Stomach (tissue), 9 donors: ENCODE data around the gene NMRK2. TPM values are rescaled to one million over a fixed set of nuclear protein-coding genes. Genes with fewer than 3 reads are reported as not detected.

Experiments used
- DNase-seq, 2 donors: peaks; one replicate each; pipeline versions ENCODE4 v3.0.0 to v3.0.0-alpha.2; 2013 to 2019
- H3K27ac ChIP-seq, 5 donors: fragments of 200-600 bp in 4 of 5; sonication (generic) in 4 of 5; one replicate each; pipeline ENCODE4 v1.5.1; 2013 to 2019; ENCODE audit warnings: mild to moderate bottlenecking in 1 of 5, moderate library complexity in 1 of 5
- H3K27me3 ChIP-seq, 3 donors: fragments of 200-600 bp; sonication (generic); one replicate each; pipeline ENCODE4 v1.5.1; 2017 to 2019; ENCODE audit warnings: mixed run types in 1 of 3
- H3K36me3 ChIP-seq, 4 donors: fragments of 200-600 bp; sonication (generic); 1 replicate in 3 of 4; 2 replicates in 1 of 4; pipeline ENCODE4 v1.5.1; 2016 to 2019
- H3K4me1 ChIP-seq, 4 donors: fragments of 200-600 bp; sonication (generic); one replicate each; pipeline ENCODE4 v1.5.1; 2016 to 2019
- H3K4me3 ChIP-seq, 4 donors: fragments of 200-600 bp; sonication (generic) in 3 of 4; one replicate each; pipeline ENCODE4 v1.5.1; 2016 to 2019; ENCODE audit warnings: mild to moderate bottlenecking in 1 of 4
- H3K9me3 ChIP-seq, 4 donors: fragments of 200-600 bp; sonication (generic); one replicate each; pipeline ENCODE4 v1.5.1; 2016 to 2019
- EP300 ChIP-seq: sonication (generic); formaldehyde crosslinking; IDR thresholded peaks from one replicate; pipeline ENCODE4 v1.6.1; 2017; ENCODE audit warnings: antibody characterized with exemption
- POLR2AphosphoS5 ChIP-seq, 3 donors: sonication (generic); formaldehyde crosslinking; IDR thresholded peaks; one replicate each; pipeline ENCODE4 v1.6.1; 2016; ENCODE audit warnings: antibody characterized with exemption in 3 of 3
- WGBS, 5 donors: extraction: QIAGEN DNeasy Blood & Tissue Kit in 3 of 5; methylation state at CpG; one replicate each; pipeline versions ENCODE4 v1.1.5 to v1.1.7; 2013 to 2018; 5-methylcytosine and 5-hydroxymethylcytosine counted together
- intact Hi-C: fragments of 100-400 bp; cut with DNase I; formaldehyde crosslinking; loops from one replicate; pipeline ENCODE4 v1.15.1; 2023; ENCODE audit warnings: low total_unique reads
- polyA plus RNA-seq, 3 donors: library from polyadenylated mRNA; stranded (reverse); fragments of 200-250 nt; gene quantifications; one replicate each; pipeline ENCODE4 v1.2.3, GENCODE V29; 2013
- small RNA-seq, 4 donors: library from RNA; depleted of rRNA; stranded (forward); fragments of <200 nt; gene quantifications; one replicate each; pipeline ENCODE3, GENCODE V24; 2016
- total RNA-seq, 5 donors: library from RNA; depleted of rRNA; stranded (reverse); fragments of >200 nt; gene quantifications; one replicate each; pipeline versions ENCODE4 v1.1.0 to v1.2.3, GENCODE V29; 2014 to 2016
- TF ChIP-seq, protein P1 (sequence below), 7 experiments: fragments of 450-650 bp in 4 of 7; fragments of 200-600 bp in 3 of 7; sonication (generic) in 3 of 7; IDR thresholded peaks; one replicate each; pipeline ENCODE4 v1.5.1; 2016 to 2019; ENCODE audit warnings: antibody characterized with exemption in 7 of 7, control low read depth in 2 of 7, mild to moderate bottlenecking in 1 of 7
- donor health status: healthy with polysubstance abuse.
- donor health status: Bipolar disorder and iron deficiency.
- donor health status: healthy.

Gene NMRK2
- total and polyA plus RNA-seq, 8 donors: 0.55 to 4.3 (median 1.5) TPM; not detected in 4

GRCh38 chr19:3990815-3991117 is 57.9 kb downstream of the NMRK2 start:
- intact Hi-C loops: no loop called here
- Histone ChIP-seq H3K27ac (no peak overlapping the region), H3K36me3 (no peaks in the 10 kb centered on the region), H3K4me3 (no peak overlapping the region), H3K4me1 (peaks cover 13 to 31% (median 25%) of the 10 kb centered on the region in 4 donors), H3K27me3 (no peaks in the 10 kb centered on the region), H3K9me3 (no peaks in the 10 kb centered on the region)
- DNase-seq: no peak
- TF ChIP-seq, protein P1, sequence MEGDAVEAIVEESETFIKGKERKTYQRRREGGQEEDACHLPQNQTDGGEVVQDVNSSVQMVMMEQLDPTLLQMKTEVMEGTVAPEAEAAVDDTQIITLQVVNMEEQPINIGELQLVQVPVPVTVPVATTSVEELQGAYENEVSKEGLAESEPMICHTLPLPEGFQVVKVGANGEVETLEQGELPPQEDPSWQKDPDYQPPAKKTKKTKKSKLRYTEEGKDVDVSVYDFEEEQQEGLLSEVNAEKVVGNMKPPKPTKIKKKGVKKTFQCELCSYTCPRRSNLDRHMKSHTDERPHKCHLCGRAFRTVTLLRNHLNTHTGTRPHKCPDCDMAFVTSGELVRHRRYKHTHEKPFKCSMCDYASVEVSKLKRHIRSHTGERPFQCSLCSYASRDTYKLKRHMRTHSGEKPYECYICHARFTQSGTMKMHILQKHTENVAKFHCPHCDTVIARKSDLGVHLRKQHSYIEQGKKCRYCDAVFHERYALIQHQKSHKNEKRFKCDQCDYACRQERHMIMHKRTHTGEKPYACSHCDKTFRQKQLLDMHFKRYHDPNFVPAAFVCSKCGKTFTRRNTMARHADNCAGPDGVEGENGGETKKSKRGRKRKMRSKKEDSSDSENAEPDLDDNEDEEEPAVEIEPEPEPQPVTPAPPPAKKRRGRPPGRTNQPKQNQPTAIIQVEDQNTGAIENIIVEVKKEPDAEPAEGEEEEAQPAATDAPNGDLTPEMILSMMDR (IDR thresholded peaks at IDR 0.05): no peak
- TF ChIP-seq POLR2AphosphoS5 (IDR thresholded peaks at IDR 0.05) (no peak), EP300 (no peak)
- 79 to 82% (median 80%) methylated on average over 3 of the region's 3 CpGs for WGBS, 5 donors

Small RNAs within 50 kb of the gene (small RNA-seq; reads per million reads assigned to genes)
- gene RN7SL202P (0 reads per million in 4 donors), gene SNORD37 (5.8 to 17.8 (median 10.3) reads per million in 4 donors)

Other genes with a start within 250 kb of the NMRK2 start
- gene PIP5K1C, start 232.6 kb upstream of the NMRK2 start, total RNA-seq: 100 to 1,000 TPM in 1 of 5 donors, 10 to 100 TPM in 4; 15.1 to 164 (median 36.8) TPM
- 10 to 100 TPM in 2 of 3 donors, 1 to 10 TPM in 1; 8.6 to 18.5 (median 12.5) TPM for gene PIP5K1C, start 232.6 kb upstream of the NMRK2 start, polyA plus RNA-seq
- 100 to 1,000 TPM in 2 of 5 donors, 10 to 100 TPM in 3; 31.9 to 204 (median 95.1) TPM for gene TJP3, start 224.7 kb upstream of the NMRK2 start, total RNA-seq
- gene TJP3, start 224.7 kb upstream of the NMRK2 start, polyA plus RNA-seq: 10 to 100 TPM; 62.3 to 96.1 (median 93.1) TPM
- 100 to 1,000 TPM in 1 of 5 donors, 10 to 100 TPM in 3, 1 to 10 TPM in 1; 9.4 to 111 (median 16.4) TPM for gene APBA3, start 171.4 kb upstream of the NMRK2 start, total RNA-seq
- gene APBA3, start 171.4 kb upstream of the NMRK2 start, polyA plus RNA-seq: 10 to 100 TPM; 15.7 to 17.4 (median 16.7) TPM
- 100 to 1,000 TPM in 2 of 5 donors, 10 to 100 TPM in 3; 15.2 to 163 (median 58.7) TPM for gene MRPL54, start 170.4 kb upstream of the NMRK2 start, total RNA-seq
- gene MRPL54, start 170.4 kb upstream of the NMRK2 start, polyA plus RNA-seq: 100 to 1,000 TPM; 155 to 221 (median 174) TPM
- not detected for gene RAX2, start 160.8 kb upstream of the NMRK2 start, total RNA-seq
- not detected for gene RAX2, start 160.8 kb upstream of the NMRK2 start, polyA plus RNA-seq
- gene MATK, start 146.7 kb upstream of the NMRK2 start, total RNA-seq: 10 to 100 TPM in 2 of 5 donors, 1 to 10 TPM in 2, not detected in 1; 1.4 to 48.7 (median 12.1) TPM
- 1 to 10 TPM; 2.0 to 3.4 (median 2.9) TPM for gene MATK, start 146.7 kb upstream of the NMRK2 start, polyA plus RNA-seq
- under 1 TPM in 1 of 5 donors, not detected in 4; 0.29 TPM for gene ZFR2, start 64.0 kb upstream of the NMRK2 start, total RNA-seq
- under 1 TPM in 1 of 3 donors, not detected in 2; 0.10 TPM for gene ZFR2, start 64.0 kb upstream of the NMRK2 start, polyA plus RNA-seq
- under 1 TPM in 2 of 5 donors, not detected in 3; 0.87 to 0.92 TPM for gene ATCAY, start 52.4 kb upstream of the NMRK2 start, total RNA-seq
- under 1 TPM in 2 of 3 donors, not detected in 1; 0.25 to 0.75 TPM for gene ATCAY, start 52.4 kb upstream of the NMRK2 start, polyA plus RNA-seq
- gene DAPK3, start 38.0 kb downstream of the NMRK2 start, total RNA-seq: 100 to 1,000 TPM in 2 of 5 donors, 10 to 100 TPM in 3; 58.5 to 238 (median 75.8) TPM
- gene DAPK3, start 38.0 kb downstream of the NMRK2 start, polyA plus RNA-seq: 10 to 100 TPM; 47.0 to 73.5 (median 51.9) TPM
- gene EEF2, start 52.4 kb downstream of the NMRK2 start, total RNA-seq: 1,000 to 10,000 TPM in 4 of 5 donors, 100 to 1,000 TPM in 1; 872 to 1,656 (median 1,431) TPM
- gene EEF2, start 52.4 kb downstream of the NMRK2 start, polyA plus RNA-seq: 1,000 to 10,000 TPM in 2 of 3 donors, 100 to 1,000 TPM in 1; 667 to 1,312 (median 1,239) TPM
- gene PIAS4, start 74.7 kb downstream of the NMRK2 start, total RNA-seq: 10 to 100 TPM in 4 of 5 donors, 1 to 10 TPM in 1; 9.3 to 93.6 (median 37.5) TPM
- 10 to 100 TPM in 1 of 3 donors, 1 to 10 TPM in 2; 6.6 to 14.8 (median 9.3) TPM for gene PIAS4, start 74.7 kb downstream of the NMRK2 start, polyA plus RNA-seq
- gene ZBTB7A, start 133.8 kb downstream of the NMRK2 start, total RNA-seq: 100 to 1,000 TPM in 2 of 5 donors, 10 to 100 TPM in 3; 11.2 to 274 (median 66.8) TPM
- gene ZBTB7A, start 133.8 kb downstream of the NMRK2 start, polyA plus RNA-seq: 10 to 100 TPM in 2 of 3 donors, 1 to 10 TPM in 1; 8.0 to 14.4 (median 12.0) TPM
- gene MAP2K2, start 191.1 kb downstream of the NMRK2 start, total RNA-seq: 100 to 1,000 TPM in 1 of 5 donors, 10 to 100 TPM in 4; 53.4 to 447 (median 84.3) TPM
- gene MAP2K2, start 191.1 kb downstream of the NMRK2 start, polyA plus RNA-seq: 100 to 1,000 TPM; 137 to 162 (median 147) TPM
- gene CREB3L3, start 220.6 kb downstream of the NMRK2 start, total RNA-seq: 1 to 10 TPM in 2 of 5 donors, not detected in 3; 1.1 to 7.0 TPM
- gene CREB3L3, start 220.6 kb downstream of the NMRK2 start, polyA plus RNA-seq: under 1 TPM; 0.03 to 0.61 (median 0.12) TPM
- 100 to 1,000 TPM in 2 of 5 donors, 10 to 100 TPM in 3; 14.0 to 160 (median 28.0) TPM for gene SIRT6, start 249.5 kb downstream of the NMRK2 start, total RNA-seq
- gene SIRT6, start 249.5 kb downstream of the NMRK2 start, polyA plus RNA-seq: 10 to 100 TPM; 17.7 to 23.9 (median 19.5) TPM
- 1 to 10 TPM in 3 of 5 donors, under 1 TPM in 1, not detected in 1; 0.29 to 6.1 (median 3.8) TPM for gene ANKRD24, start 249.6 kb downstream of the NMRK2 start, total RNA-seq
- 1 to 10 TPM; 1.6 to 2.3 (median 1.8) TPM for gene ANKRD24, start 249.6 kb downstream of the NMRK2 start, polyA plus RNA-seq